H1 (cell line): ENCODE measurements around the gene CALHM5.

Experiments
- ASH2L ChIP-seq: fragments of 200-600, 300-600 bp; sonication (generic); IDR thresholded peaks from one replicate; pipeline ENCODE4 v1.7.1; 2017; ENCODE audit warnings: low read length
- CEBPB ChIP-seq: IDR thresholded peaks from 2 replicates; pipeline ENCODE4 v1.6.1; 2012; ENCODE audit warnings: low read depth, low read length
- CHD1 ChIP-seq: IDR thresholded peaks from 2 replicates; pipeline ENCODE4 v1.6.1; 2012; ENCODE audit warnings: low read depth, low read length, improper control_type of control experiment
- CREB1 ChIP-seq: IDR thresholded peaks from 2 replicates; pipeline ENCODE4 v1.6.1; 2012; ENCODE audit warnings: inconsistent platforms
- EP300 ChIP-seq, 2 experiments: IDR thresholded peaks; 1 replicate in 1 of 2; 2 replicates in 1 of 2; pipeline ENCODE4 v1.6.1; 2011 to 2012; ENCODE audit warnings: low read depth in 2 of 2, low read length in 2 of 2, mild to moderate bottlenecking in 2 of 2, borderline replicate concordance in 1 of 2, inconsistent platforms in 1 of 2, moderate library complexity in 1 of 2
- JUND ChIP-seq: IDR thresholded peaks from 2 replicates; pipeline ENCODE4 v1.6.1; 2011; ENCODE audit warnings: mild to moderate bottlenecking, improper control_type of control experiment, low read length
- PHF8 ChIP-seq: fragments of 200-600 bp; sonication (generic); conservative IDR thresholded peaks from 2 replicates; pipeline ENCODE4 v1.7.1; 2012; ENCODE audit warnings: low read depth, mild to moderate bottlenecking, inconsistent platforms, low read length, moderate library complexity
- POLR2AphosphoS5 ChIP-seq: IDR thresholded peaks from 2 replicates; pipeline ENCODE4 v1.6.1; 2011; ENCODE audit warnings: low read depth, low read length
- SAP30 ChIP-seq: fragments of 300-600 bp; sonication (generic); IDR thresholded peaks from 2 replicates; pipeline ENCODE4 v1.7.1; 2012; ENCODE audit warnings: low read length, moderate library complexity, mild to moderate bottlenecking, inconsistent platforms; ENCODE audit not compliant: insufficient read depth, insufficient replicate concordance
- TF ChIP-seq, protein P1 (sequence below), 3 experiments: IDR thresholded peaks; 1 replicate in 2 of 3; 2 replicates in 1 of 3; pipeline versions ENCODE4 v1.5.1 to v1.6.1; 2011; ENCODE audit warnings: low read length in 3 of 3, mild to moderate bottlenecking in 3 of 3, inconsistent platforms in 2 of 3, low read depth in 1 of 3, moderate library complexity in 1 of 3; ENCODE audit not compliant: insufficient read depth in 1 of 3; ENCODE audit errors: control extremely low read depth in 1 of 3

DNA sequence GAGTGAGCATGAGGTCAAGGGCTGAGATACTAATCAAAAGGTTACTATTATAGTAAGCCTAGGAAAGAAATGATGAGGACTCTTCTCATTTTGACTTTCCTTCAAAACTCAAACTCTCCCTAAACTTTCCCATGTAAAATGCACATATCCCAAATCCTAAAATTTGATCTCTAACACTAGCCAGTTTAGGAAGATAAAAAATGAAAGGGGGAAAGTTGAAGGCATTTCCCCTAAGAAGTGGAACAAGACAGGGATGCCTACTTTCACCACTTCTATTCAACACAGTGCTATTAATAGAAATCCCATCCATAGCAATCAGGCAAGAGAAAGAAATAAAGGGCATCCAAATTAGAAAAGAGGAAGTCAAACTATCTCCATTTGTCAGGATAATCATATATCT is 2.9 kb upstream of the CALHM5 start:
- no peak for TF ChIP-seq CREB1
- no peak for TF ChIP-seq CHD1
- TF ChIP-seq SAP30: no peak
- no peak for TF ChIP-seq POLR2AphosphoS5
- TF ChIP-seq JUND: no peak
- TF ChIP-seq, protein P1, sequence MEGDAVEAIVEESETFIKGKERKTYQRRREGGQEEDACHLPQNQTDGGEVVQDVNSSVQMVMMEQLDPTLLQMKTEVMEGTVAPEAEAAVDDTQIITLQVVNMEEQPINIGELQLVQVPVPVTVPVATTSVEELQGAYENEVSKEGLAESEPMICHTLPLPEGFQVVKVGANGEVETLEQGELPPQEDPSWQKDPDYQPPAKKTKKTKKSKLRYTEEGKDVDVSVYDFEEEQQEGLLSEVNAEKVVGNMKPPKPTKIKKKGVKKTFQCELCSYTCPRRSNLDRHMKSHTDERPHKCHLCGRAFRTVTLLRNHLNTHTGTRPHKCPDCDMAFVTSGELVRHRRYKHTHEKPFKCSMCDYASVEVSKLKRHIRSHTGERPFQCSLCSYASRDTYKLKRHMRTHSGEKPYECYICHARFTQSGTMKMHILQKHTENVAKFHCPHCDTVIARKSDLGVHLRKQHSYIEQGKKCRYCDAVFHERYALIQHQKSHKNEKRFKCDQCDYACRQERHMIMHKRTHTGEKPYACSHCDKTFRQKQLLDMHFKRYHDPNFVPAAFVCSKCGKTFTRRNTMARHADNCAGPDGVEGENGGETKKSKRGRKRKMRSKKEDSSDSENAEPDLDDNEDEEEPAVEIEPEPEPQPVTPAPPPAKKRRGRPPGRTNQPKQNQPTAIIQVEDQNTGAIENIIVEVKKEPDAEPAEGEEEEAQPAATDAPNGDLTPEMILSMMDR (IDR thresholded peaks at IDR 0.05; ENCODE audit: control extremely low read depth in 1 of 3, insufficient read depth in 1 of 3, low read depth in 1 of 3, low read length in 3 of 3): no peak
- TF ChIP-seq CEBPB: no peak
- TF ChIP-seq ASH2L: no peak
- no peak for TF ChIP-seq EP300 (IDR thresholded peaks at IDR 0.05; ENCODE audit: borderline replicate concordance in 1 of 2, low read depth in 2 of 2, low read length in 2 of 2)
- TF ChIP-seq PHF8: no peak
